ENCODE data around the gene PIEZO2. TPM values are rescaled to one million over a fixed set of nuclear protein-coding genes. Genes with fewer than 3 reads are reported as not detected.

The PIEZO2 gene
- total RNA-seq, 6 donors from 2014 or later: 6.5 to 37.7 (median 7.8) TPM

- TF ChIP-seq EP300 (IDR thresholded peaks at IDR 0.05): no peak
- TF ChIP-seq, protein P1, sequence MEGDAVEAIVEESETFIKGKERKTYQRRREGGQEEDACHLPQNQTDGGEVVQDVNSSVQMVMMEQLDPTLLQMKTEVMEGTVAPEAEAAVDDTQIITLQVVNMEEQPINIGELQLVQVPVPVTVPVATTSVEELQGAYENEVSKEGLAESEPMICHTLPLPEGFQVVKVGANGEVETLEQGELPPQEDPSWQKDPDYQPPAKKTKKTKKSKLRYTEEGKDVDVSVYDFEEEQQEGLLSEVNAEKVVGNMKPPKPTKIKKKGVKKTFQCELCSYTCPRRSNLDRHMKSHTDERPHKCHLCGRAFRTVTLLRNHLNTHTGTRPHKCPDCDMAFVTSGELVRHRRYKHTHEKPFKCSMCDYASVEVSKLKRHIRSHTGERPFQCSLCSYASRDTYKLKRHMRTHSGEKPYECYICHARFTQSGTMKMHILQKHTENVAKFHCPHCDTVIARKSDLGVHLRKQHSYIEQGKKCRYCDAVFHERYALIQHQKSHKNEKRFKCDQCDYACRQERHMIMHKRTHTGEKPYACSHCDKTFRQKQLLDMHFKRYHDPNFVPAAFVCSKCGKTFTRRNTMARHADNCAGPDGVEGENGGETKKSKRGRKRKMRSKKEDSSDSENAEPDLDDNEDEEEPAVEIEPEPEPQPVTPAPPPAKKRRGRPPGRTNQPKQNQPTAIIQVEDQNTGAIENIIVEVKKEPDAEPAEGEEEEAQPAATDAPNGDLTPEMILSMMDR (IDR thresholded peaks at IDR 0.05): no peak
- no peak for TF ChIP-seq POLR2AphosphoS5 (IDR thresholded peaks at IDR 0.05)
- no peak for TF ChIP-seq POLR2A (IDR thresholded peaks at IDR 0.05)
- Histone ChIP-seq H3K36me3 (no peaks in the 10 kb centered on the region), H3K4me3 (no peak overlapping the region), H3K4me1 (no peaks in the 10 kb centered on the region), H3K27ac (no peak overlapping the region), H3K27me3 (no peaks in the 10 kb centered on the region), H3K9me3 (no peaks in the 10 kb centered on the region)
- WGBS, 2 donors: 58 to 78% methylated on average over 4 of the region's 4 CpGs
- ATAC-seq (ENCODE audit: low FRiP score in 2 of 2) (no peak), DNase-seq (no peak)
Measured at GRCh38 chr18:10898417-10898974, 250.9 kb downstream of the PIEZO2 start.

- 80 to 83% methylated on average over 3 of the region's 3 CpGs for WGBS, 2 donors
- ATAC-seq (ENCODE audit: low FRiP score in 2 of 2) (no peak), DNase-seq (no peak)
- Histone ChIP-seq H3K27me3 (no peaks in the 10 kb centered on the region), H3K4me3 (no peak overlapping the region), H3K27ac (no peak overlapping the region), H3K36me3 (no peaks in the 10 kb centered on the region), H3K4me1 (no peaks in the 10 kb centered on the region), H3K9me3 (no peaks in the 10 kb centered on the region)
- TF ChIP-seq POLR2A (IDR thresholded peaks at IDR 0.05) (no peak), POLR2AphosphoS5 (IDR thresholded peaks at IDR 0.05) (no peak), EP300 (IDR thresholded peaks at IDR 0.05) (no peak)
- TF ChIP-seq, protein P1 (IDR thresholded peaks at IDR 0.05): no peak
Measured at GRCh38 chr18:10896851-10897250, 252.5 kb downstream of the PIEZO2 start.

- Histone ChIP-seq H3K4me3 (no peak overlapping the region), H3K4me1 (no peaks in the 10 kb centered on the region), H3K36me3 (no peaks in the 10 kb centered on the region), H3K9me3 (no peaks in the 10 kb centered on the region), H3K27me3 (no peaks in the 10 kb centered on the region), H3K27ac (no peak overlapping the region)
- no peak for ATAC-seq (ENCODE audit: low FRiP score in 2 of 2)
- TF ChIP-seq POLR2A (IDR thresholded peaks at IDR 0.05): no peak
- no peak for TF ChIP-seq EP300 (IDR thresholded peaks at IDR 0.05)
- TF ChIP-seq, protein P1 (IDR thresholded peaks at IDR 0.05): no peak
- TF ChIP-seq POLR2AphosphoS5 (IDR thresholded peaks at IDR 0.05): no peak
- 75 to 84% methylated on average over 4 of the region's 4 CpGs for WGBS, 2 donors
- DNase-seq: no peak
Measured at GRCh38 chr18:10895976-10896375, 253.4 kb downstream of the PIEZO2 start.

DNA sequence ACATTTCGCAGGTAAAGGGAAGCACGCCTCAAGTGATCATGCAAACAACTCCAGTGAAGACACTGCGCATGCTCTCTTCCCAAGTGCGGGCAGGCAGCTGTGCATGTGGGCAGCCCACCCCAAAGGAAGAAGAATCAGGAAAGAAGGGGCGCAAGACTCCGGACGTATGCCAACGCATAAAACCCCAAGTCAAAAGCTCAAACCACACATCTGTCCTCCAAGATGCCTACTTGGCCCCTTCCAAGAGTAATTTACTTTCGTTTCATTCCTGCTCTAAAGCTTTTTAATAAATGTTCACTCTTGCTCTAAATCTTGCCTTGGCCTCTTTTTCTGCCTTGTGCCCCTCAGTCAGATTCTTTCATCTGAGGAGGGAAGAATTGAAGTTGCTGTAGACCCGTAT is 254.9 kb downstream of the PIEZO2 start:
- no peaks in the 10 kb centered on the region for H3K36me3 ChIP-seq
- H3K4me1 ChIP-seq: no peaks in the 10 kb centered on the region
- no peaks in the 10 kb centered on the region for H3K27me3 ChIP-seq
- WGBS, 2 donors: 75 to 78% methylated on average over 10 of the region's 10 CpGs
- no peak overlapping the region for H3K4me3 ChIP-seq
- H3K27ac ChIP-seq: no peak overlapping the region
- ATAC-seq (ENCODE audit: low FRiP score in 2 of 2): no peak
- TF ChIP-seq EP300 (IDR thresholded peaks at IDR 0.05): no peak
- TF ChIP-seq, protein P1 (IDR thresholded peaks at IDR 0.05): no peak
- TF ChIP-seq POLR2A (IDR thresholded peaks at IDR 0.05): no peak
- TF ChIP-seq POLR2AphosphoS5 (IDR thresholded peaks at IDR 0.05): no peak
- DNase-seq: no peak
- H3K9me3 ChIP-seq: no peaks in the 10 kb centered on the region

- ATAC-seq (ENCODE audit: low FRiP score in 2 of 2): no peak
- Histone ChIP-seq H3K4me1 (no peaks in the 10 kb centered on the region), H3K27ac (no peak overlapping the region), H3K36me3 (no peaks in the 10 kb centered on the region), H3K9me3 (no peaks in the 10 kb centered on the region), H3K4me3 (no peak overlapping the region), H3K27me3 (no peaks in the 10 kb centered on the region)
- TF ChIP-seq POLR2AphosphoS5 (IDR thresholded peaks at IDR 0.05) (no peak), EP300 (IDR thresholded peaks at IDR 0.05) (no peak), POLR2A (IDR thresholded peaks at IDR 0.05) (no peak)
- TF ChIP-seq, protein P1 (IDR thresholded peaks at IDR 0.05): no peak
- WGBS, 2 donors: 93 to 97% methylated on average over 5 of the region's 5 CpGs
- no peak for DNase-seq
Measured at GRCh38 chr18:10893761-10894160, 255.6 kb downstream of the PIEZO2 start.

Data from upper lobe of left lung (tissue), 6 donors.